Ovary (tissue), 9 donors: Measurements from ENCODE around the gene MBOAT2. TPM values are rescaled to one million over a fixed set of nuclear protein-coding genes. Genes with fewer than 3 reads are reported as not detected.

Experiments used
- DNase-seq, 5 donors: peaks; one replicate each; pipeline ENCODE4 v3.0.0-alpha.2; 2019 to 2020
- H3K27ac ChIP-seq, 2 donors: fragments of 200-600 bp; one replicate each; pipeline versions ENCODE4 v1.5.1 to v1.8.0; 2019 to 2022
- H3K27me3 ChIP-seq: fragments of 200-600 bp; one replicate; pipeline ENCODE4 v1.8.0; 2022
- H3K36me3 ChIP-seq: fragments of 200-600 bp; sonication (generic); one replicate; pipeline ENCODE4 v1.5.1; 2019
- H3K4me1 ChIP-seq: one replicate; pipeline ENCODE4 v1.8.1; 2013; ENCODE audit warnings: mild to moderate bottlenecking, moderate library complexity; ENCODE audit not compliant: insufficient read depth
- H3K4me3 ChIP-seq: fragments of 200-600 bp; sonication (generic); one replicate; pipeline ENCODE4 v1.5.1; 2017
- H3K9me3 ChIP-seq, 2 donors: fragments of 200-600 bp in 1 of 2; sonication (generic) in 1 of 2; one replicate each; pipeline versions ENCODE4 v1.5.1 to v1.8.1; 2013 to 2019; ENCODE audit warnings: mild to moderate bottlenecking in 1 of 2, moderate library complexity in 1 of 2
- EP300 ChIP-seq: sonication (generic); formaldehyde crosslinking; IDR thresholded peaks from one replicate; pipeline ENCODE4 v1.6.1; 2017; ENCODE audit warnings: antibody characterized with exemption
- POLR2A ChIP-seq: fragments of 450-650 bp; IDR thresholded peaks from one replicate; pipeline ENCODE4 v1.6.1; 2017; ENCODE audit warnings: antibody characterized with exemption, mild to moderate bottlenecking, moderate library complexity
- WGBS, 3 donors: extraction: QIAGEN DNeasy Blood & Tissue Kit in 1 of 3; methylation state at CpG; one replicate each; pipeline versions ENCODE4 v1.1.5 to v1.1.7; 2013 to 2017; 5-methylcytosine and 5-hydroxymethylcytosine counted together
- intact Hi-C, 4 donors: fragments of 100-400 bp; cut with DNase I; formaldehyde crosslinking; loops; one replicate each; pipeline versions ENCODE4 v1.11.0 to v1.15.1; 2022 to 2023
- polyA plus RNA-seq, 2 donors: library from polyadenylated mRNA; stranded (reverse); fragments of 200-250 nt in 1 of 2; fragments of 350-450 nt in 1 of 2; fragmentation: Illumina TruSeq in 1 of 2; extraction: RNeasy Lipid Tissue Mini Kit (QIAGEN cat#74804) in 1 of 2; gene quantifications; one replicate each; pipeline ENCODE4 v1.2.3, GENCODE V29; 2013 to 2014
- total RNA-seq, 7 donors: library from RNA; depleted of rRNA in 2 of 7; stranded (reverse); fragments of >200 nt in 2 of 7; fragmentation: NEBNext Ultra II Directional in 3 of 7; extraction: Animal tissue kit (Norgen Biotek cat#: 25700) in 3 of 7; gene quantifications; one replicate each; pipeline versions ENCODE4 v1.1.0 to v1.2.4, GENCODE V29; 2016 to 2023
- TF ChIP-seq, protein P1 (sequence below), 3 donors: fragments of 450-650 bp in 2 of 3; fragments of 200-600 bp in 1 of 3; IDR thresholded peaks; one replicate each; pipeline versions ENCODE4 v1.5.1 to v1.8.0; 2016 to 2022; ENCODE audit warnings: antibody characterized with exemption in 3 of 3, mild to moderate bottlenecking in 1 of 3
- donor health status: DM: no; HTN: no; CAD: no; lungs with moderate emphysema.
- donor health status: DM: no; HTN: no; CAD: no.
- donor health status: Bipolar disorder and iron deficiency.
- donor health status: DM: yes; HTN: yes; CAD: no.
- donor health status: DM: no; HTN: no; CAD: no.
- donor health status: DM: yes; HTN: yes; CAD: no.

MBOAT2 gene
- total and polyA plus RNA-seq, 9 donors = 8.4 to 51.0 (median 24.5) TPM

- Histone ChIP-seq H3K4me3 (no peak overlapping the region), H3K27me3 (no peaks in the 10 kb centered on the region), H3K27ac (no peak overlapping the region), H3K36me3 (no peaks in the 10 kb centered on the region), H3K9me3 (no peaks in the 10 kb centered on the region), H3K4me1 (no peaks in the 10 kb centered on the region)
- TF ChIP-seq EP300 (no peak), POLR2A (no peak)
- TF ChIP-seq, protein P1, sequence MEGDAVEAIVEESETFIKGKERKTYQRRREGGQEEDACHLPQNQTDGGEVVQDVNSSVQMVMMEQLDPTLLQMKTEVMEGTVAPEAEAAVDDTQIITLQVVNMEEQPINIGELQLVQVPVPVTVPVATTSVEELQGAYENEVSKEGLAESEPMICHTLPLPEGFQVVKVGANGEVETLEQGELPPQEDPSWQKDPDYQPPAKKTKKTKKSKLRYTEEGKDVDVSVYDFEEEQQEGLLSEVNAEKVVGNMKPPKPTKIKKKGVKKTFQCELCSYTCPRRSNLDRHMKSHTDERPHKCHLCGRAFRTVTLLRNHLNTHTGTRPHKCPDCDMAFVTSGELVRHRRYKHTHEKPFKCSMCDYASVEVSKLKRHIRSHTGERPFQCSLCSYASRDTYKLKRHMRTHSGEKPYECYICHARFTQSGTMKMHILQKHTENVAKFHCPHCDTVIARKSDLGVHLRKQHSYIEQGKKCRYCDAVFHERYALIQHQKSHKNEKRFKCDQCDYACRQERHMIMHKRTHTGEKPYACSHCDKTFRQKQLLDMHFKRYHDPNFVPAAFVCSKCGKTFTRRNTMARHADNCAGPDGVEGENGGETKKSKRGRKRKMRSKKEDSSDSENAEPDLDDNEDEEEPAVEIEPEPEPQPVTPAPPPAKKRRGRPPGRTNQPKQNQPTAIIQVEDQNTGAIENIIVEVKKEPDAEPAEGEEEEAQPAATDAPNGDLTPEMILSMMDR (IDR thresholded peaks at IDR 0.05) = no peak
- DNase-seq = no peak
- intact Hi-C loops = no loop called here
- WGBS, 3 donors = 85 to 92% (median 89%) methylated on average over 3 of the region's 3 CpGs
Observed at GRCh38 chr2:8867363-8867762, 136.1 kb downstream of the MBOAT2 start.

GRCh38 chr2:8863331-8863953, 140.0 kb downstream of the MBOAT2 start:
- H3K27me3 ChIP-seq = no peaks in the 10 kb centered on the region
- no peaks in the 10 kb centered on the region for H3K4me1 ChIP-seq
- TF ChIP-seq EP300 = no peak
- DNase-seq = no peak
- WGBS, 3 donors = 82 to 85% (median 83%) methylated on average over 10 of the region's 10 CpGs
- H3K36me3 ChIP-seq = no peaks in the 10 kb centered on the region
- H3K4me3 ChIP-seq = no peak overlapping the region
- H3K9me3 ChIP-seq = no peaks in the 10 kb centered on the region
- no peak overlapping the region for H3K27ac ChIP-seq
- intact Hi-C loops = no loop called here

- 90 to 93% (median 92%) methylated on average over 7 of the region's 7 CpGs for WGBS, 3 donors
- TF ChIP-seq EP300 (no peak), POLR2A (no peak)
- TF ChIP-seq, protein P1 (IDR thresholded peaks at IDR 0.05) = no peak
- no peak for DNase-seq
- no peaks in the 10 kb centered on the region for H3K4me1 ChIP-seq
- no peaks in the 10 kb centered on the region for H3K27me3 ChIP-seq
- intact Hi-C loops = no loop called here
- no peak overlapping the region for H3K4me3 ChIP-seq
- no peak overlapping the region for H3K27ac ChIP-seq
- no peaks in the 10 kb centered on the region for H3K9me3 ChIP-seq
- H3K36me3 ChIP-seq = no peaks in the 10 kb centered on the region
Observed at GRCh38 chr2:8862230-8862629, 141.3 kb downstream of the MBOAT2 start.

DNA sequence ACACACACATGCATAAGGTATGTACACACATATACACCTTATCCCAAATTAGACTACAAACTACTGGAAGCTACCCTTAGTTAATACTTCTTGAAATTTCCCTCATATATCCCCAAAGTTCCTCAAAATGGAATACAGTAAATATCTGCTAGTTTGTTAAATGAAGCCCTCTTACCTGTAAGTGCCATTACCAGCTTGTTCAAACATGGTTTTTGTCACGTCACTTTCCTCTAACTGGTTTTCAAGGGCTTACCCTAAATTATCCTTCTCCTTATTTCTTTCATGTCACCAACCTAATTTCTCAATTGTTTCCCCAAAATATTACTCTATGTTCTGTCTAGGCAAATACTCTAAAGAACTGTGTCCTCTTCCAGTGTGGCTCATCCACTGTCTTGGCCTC, 141.7 kb downstream of the MBOAT2 start:
- TF ChIP-seq POLR2A (no peak), EP300 (no peak)
- TF ChIP-seq, protein P1 (IDR thresholded peaks at IDR 0.05) = no peak
- Histone ChIP-seq H3K9me3 (no peaks in the 10 kb centered on the region), H3K27ac (no peak overlapping the region), H3K36me3 (no peaks in the 10 kb centered on the region), H3K4me3 (no peak overlapping the region), H3K27me3 (no peaks in the 10 kb centered on the region), H3K4me1 (no peaks in the 10 kb centered on the region)
- intact Hi-C loops = no loop called here
- WGBS, 3 donors = 96 to 100% (median 100%) methylated on average over 1 of the region's 1 CpG
- DNase-seq = no peak

GRCh38 chr2:8860239-8860638, 143.2 kb downstream of the MBOAT2 start:
- H3K27me3 ChIP-seq = no peaks in the 10 kb centered on the region
- no peak overlapping the region for H3K27ac ChIP-seq
- intact Hi-C loops = no loop called here
- TF ChIP-seq EP300 (no peak), POLR2A (no peak)
- TF ChIP-seq, protein P1 (IDR thresholded peaks at IDR 0.05) = no peak
- H3K4me3 ChIP-seq = no peak overlapping the region
- H3K4me1 ChIP-seq = no peaks in the 10 kb centered on the region
- H3K9me3 ChIP-seq = no peaks in the 10 kb centered on the region
- no peaks in the 10 kb centered on the region for H3K36me3 ChIP-seq
- DNase-seq = no peak
- 35 to 56% (median 48%) methylated on average over 2 of the region's 2 CpGs for WGBS, 3 donors
